Right renal pelvis (tissue), 4 donors: ENCODE data around the gene C17orf78. TPM values are rescaled to one million over a fixed set of nuclear protein-coding genes. Genes with fewer than 3 reads are reported as not detected.
"Not testable (repeated sequence)": the region's sequence is repeated elsewhere in the genome, so short reads cannot be mapped to it uniquely, and the experiment has no call there.

Experiments used
- DNase-seq, 4 donors: peaks; one replicate each; pipeline ENCODE4 v3.0.0-alpha.2; 2013; ENCODE audit warnings: low read depth in 4 of 4, low spot score in 3 of 4, missing footprints in 1 of 4
- polyA plus RNA-seq, 4 donors: library from polyadenylated mRNA; unstranded; fragments of 120-200 nt; gene quantifications; one replicate each; pipeline ENCODE4 v1.2.1, GENCODE V29; 2013; ENCODE audit not compliant: insufficient read length in 4 of 4

The C17orf78 gene
- polyA plus RNA-seq, 4 donors, result 0.06 to 0.11 TPM; not detected in 2

- no peak for DNase-seq
Observed at GRCh38 chr17:37430051-37430627, 54.4 kb downstream of the C17orf78 start.

GRCh38 chr17:37432671-37433070 lies 56.9 kb downstream of the C17orf78 start:
- DNase-seq, result no peak

DNA sequence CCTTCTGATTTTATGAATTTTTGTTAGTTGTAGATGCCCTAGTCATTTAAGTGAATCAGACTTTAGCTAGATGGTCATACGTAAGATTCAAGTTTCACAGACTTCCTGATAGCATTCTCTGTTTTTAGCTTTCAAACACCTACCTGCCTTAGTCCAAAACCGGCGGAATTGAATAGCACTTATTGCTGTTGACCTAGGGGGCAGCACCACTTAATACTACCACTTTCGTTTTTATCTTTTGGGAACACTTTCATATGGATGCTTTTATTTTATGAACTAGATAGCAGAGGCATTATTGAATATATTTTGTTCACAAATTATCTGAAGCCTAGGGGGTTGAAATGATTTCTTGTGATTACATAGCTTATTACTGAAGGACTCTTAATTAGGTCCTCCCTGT lies 62.4 kb downstream of the C17orf78 start:
- no peak for DNase-seq

DNA sequence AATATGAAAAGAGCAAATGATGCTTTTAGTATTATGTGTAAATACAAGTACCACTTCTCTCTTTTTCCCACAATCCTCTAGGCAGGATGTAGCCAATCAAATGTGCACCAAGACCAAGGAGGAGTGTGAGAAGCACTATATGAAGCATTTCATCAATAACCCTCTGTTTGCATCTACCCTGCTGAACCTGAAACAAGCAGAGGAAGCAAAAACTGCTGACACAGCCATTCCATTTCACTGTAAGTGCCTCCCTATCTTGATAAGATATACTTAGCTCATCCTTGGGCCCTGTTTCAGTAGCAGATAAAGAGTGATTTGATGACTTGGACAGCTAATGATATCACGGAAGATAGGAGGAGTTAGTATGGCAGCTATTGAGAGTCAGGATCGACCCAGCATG lies 64.6 kb downstream of the C17orf78 start:
- no peak for DNase-seq

DNA sequence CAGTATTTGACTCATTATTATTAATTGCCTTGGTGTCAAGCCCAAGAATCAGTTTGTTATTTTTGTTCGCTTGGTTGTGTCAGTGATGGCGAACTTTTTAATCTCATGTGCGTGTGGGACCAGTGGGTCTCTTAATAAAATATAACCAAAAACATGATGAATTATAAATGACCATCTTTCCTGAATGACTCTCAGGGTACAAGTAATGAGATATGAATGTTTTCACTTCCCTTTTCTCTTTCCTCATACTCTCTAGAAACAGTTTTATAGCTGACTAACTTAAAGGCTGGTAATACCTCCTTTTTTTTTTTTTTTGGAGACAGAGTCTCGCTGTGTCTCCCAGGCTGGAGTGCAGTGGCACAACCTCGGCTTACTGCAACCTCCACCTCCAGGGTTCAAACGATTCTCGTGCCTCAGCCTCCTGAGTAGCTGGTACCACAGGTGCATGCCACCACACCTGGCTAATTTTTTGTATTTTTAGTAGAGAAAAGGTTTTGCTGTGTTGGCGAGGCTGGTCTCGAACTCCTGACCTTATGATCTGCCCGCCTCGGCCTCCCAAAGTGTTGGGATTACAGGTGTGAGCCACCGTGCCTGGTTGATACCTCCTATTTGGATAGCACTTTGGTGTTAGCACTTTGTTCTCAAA lies 65.7 kb downstream of the C17orf78 start:
- not testable (repeated sequence) for DNase-seq

Other genes with a start within 250 kb of the C17orf78 start
- gene ACACA, start 30.9 kb downstream of the C17orf78 start, polyA plus RNA-seq, result 10 to 100 TPM; 38.8 to 48.6 (median 43.3) TPM
- 10 to 100 TPM; 14.2 to 28.9 (median 26.3) TPM for gene TADA2A, start 30.9 kb downstream of the C17orf78 start, polyA plus RNA-seq
- gene DUSP14, start 113.9 kb downstream of the C17orf78 start, polyA plus RNA-seq, result 10 to 100 TPM; 14.8 to 17.2 (median 15.8) TPM
- gene SYNRG, start 233.4 kb downstream of the C17orf78 start, polyA plus RNA-seq, result 10 to 100 TPM; 36.8 to 42.3 (median 40.8) TPM